Chondrocyte (in vitro differentiated cells): ENCODE data around the gene KLF16. TPM values are rescaled to one million over a fixed set of nuclear protein-coding genes. Genes with fewer than 3 reads are reported as not detected.
"Not testable (repeated sequence)": the region's sequence is repeated elsewhere in the genome, so short reads cannot be mapped to it uniquely, and the experiment has no call there.

ENCODE experiments used
- DNase-seq: peaks from one replicate; pipeline ENCODE4 v3.0.0; 2021; ENCODE audit warnings: mixed read lengths, low spot score
- H3K27ac Mint-ChIP-seq: one replicate; pipeline ENCODE4 v1.8.0; 2021; ENCODE audit warnings: mild to moderate bottlenecking, moderate library complexity, mixed read lengths; ENCODE audit not compliant: unreplicated experiment
- H3K27me3 Mint-ChIP-seq: 2 replicates; pipeline ENCODE4 v1.8.0; 2021; ENCODE audit warnings: low read depth, mixed read lengths
- H3K36me3 Mint-ChIP-seq: 2 replicates; pipeline ENCODE4 v1.8.0; 2021; ENCODE audit warnings: low read depth, mixed read lengths
- H3K4me1 Mint-ChIP-seq: 2 replicates; pipeline ENCODE4 v1.8.0; 2021; ENCODE audit warnings: low read depth, mild to moderate bottlenecking, mixed read lengths
- H3K4me3 Mint-ChIP-seq: one replicate; pipeline ENCODE4 v1.8.0; 2021; ENCODE audit warnings: mild to moderate bottlenecking, moderate library complexity, mixed read lengths; ENCODE audit not compliant: unreplicated experiment
- H3K9me3 Mint-ChIP-seq: 2 replicates; pipeline ENCODE4 v1.8.0; 2021; ENCODE audit warnings: low read depth, mixed read lengths
- CTCF ChIP-seq: fragments of 200-600 bp; sonication (generic); IDR thresholded peaks from 2 replicates; pipeline ENCODE4 v1.5.0; 2021; ENCODE audit warnings: antibody characterized with exemption, mild to moderate bottlenecking, moderate library complexity
- total RNA-seq: library from RNA; stranded (reverse); gene quantifications from 3 replicates; pipeline ENCODE4 v1.2.1, GENCODE V29; 2021

The KLF16 gene
- total RNA-seq, 1 donor from 2014 or later = 38.9 TPM

GRCh38 chr19:1893791-1894190, 30.4 kb upstream of the KLF16 start:
- no peaks in the 10 kb centered on the region for H3K36me3 Mint-ChIP-seq
- H3K4me3 Mint-ChIP-seq = no peak overlapping the region
- H3K9me3 Mint-ChIP-seq = no peaks in the 10 kb centered on the region
- no peak for DNase-seq
- no peak for TF ChIP-seq CTCF
- peaks cover 6% of the 10 kb centered on the region for H3K4me1 Mint-ChIP-seq
- no peaks in the 10 kb centered on the region for H3K27me3 Mint-ChIP-seq
- no peak overlapping the region for H3K27ac Mint-ChIP-seq

GRCh38 chr19:1889907-1890306, 26.5 kb upstream of the KLF16 start:
- no peak for TF ChIP-seq CTCF
- Mint-ChIP-seq H3K36me3 (no peaks in the 10 kb centered on the region), H3K27ac (no peak overlapping the region), H3K4me3 (no peak overlapping the region), H3K4me1 (peaks cover 4% of the 10 kb centered on the region), H3K27me3 (no peaks in the 10 kb centered on the region), H3K9me3 (no peaks in the 10 kb centered on the region)
- no peak for DNase-seq

GRCh38 chr19:1888385-1888784, 25.0 kb upstream of the KLF16 start:
- no peak for TF ChIP-seq CTCF
- H3K36me3 Mint-ChIP-seq = no peaks in the 10 kb centered on the region
- no peaks in the 10 kb centered on the region for H3K27me3 Mint-ChIP-seq

GRCh38 chr19:1886360-1886759, 23.0 kb upstream of the KLF16 start:
- not testable (repeated sequence) for H3K4me3 Mint-ChIP-seq

More at GRCh38 chr19:1888385-1888784, 25.0 kb upstream of the KLF16 start:
- no peak overlapping the region for H3K4me3 Mint-ChIP-seq
- DNase-seq = no peak
- H3K9me3 Mint-ChIP-seq = no peaks in the 10 kb centered on the region
- peaks cover 17% of the 10 kb centered on the region for H3K4me1 Mint-ChIP-seq
- H3K27ac Mint-ChIP-seq = no peak overlapping the region

GRCh38 chr19:1885398-1886119, 22.2 kb upstream of the KLF16 start, which contains the start of gene ABHD17A:
Gene ABHD17A (minus strand): TSS chr19:1885496. CDS start chr19:1881566, 3,930 bp downstream.
- peak within 1 kb of the TSS; percentile 83 for H3K27ac Mint-ChIP-seq
- not testable (repeated sequence) for H3K27me3 Mint-ChIP-seq
- DNase-seq = peak; percentile 96

More at GRCh38 chr19:1886360-1886759, 23.0 kb upstream of the KLF16 start:
- H3K27ac Mint-ChIP-seq, DNase-seq, H3K27me3 Mint-ChIP-seq, H3K36me3 Mint-ChIP-seq, H3K9me3 Mint-ChIP-seq: not testable (repeated sequence)
- peaks cover 32% of the 10 kb centered on the region for H3K4me1 Mint-ChIP-seq

GRCh38 chr19:1884719-1885334, 21.4 kb upstream of the KLF16 start:
- peaks cover 32% of the 10 kb centered on the region for H3K4me1 Mint-ChIP-seq
- no peaks in the 10 kb centered on the region for H3K27me3 Mint-ChIP-seq
- H3K27ac Mint-ChIP-seq = peak overlapping the region; percentile 83
- no peaks in the 10 kb centered on the region for H3K9me3 Mint-ChIP-seq
- TF ChIP-seq CTCF = no peak
- no peak for DNase-seq
- peak overlapping the region; percentile 92 for H3K4me3 Mint-ChIP-seq
- no peaks in the 10 kb centered on the region for H3K36me3 Mint-ChIP-seq

More at GRCh38 chr19:1885398-1886119, 22.2 kb upstream of the KLF16 start, which contains the start of gene ABHD17A:
- Mint-ChIP-seq H3K4me1 (peaks cover 32% of the 10 kb centered on the region), H3K4me3 (peak within 1 kb of the TSS; percentile 92)
- not testable (repeated sequence) for H3K36me3 Mint-ChIP-seq, H3K9me3 Mint-ChIP-seq
